IPS-18c (cell line): Measurements from ENCODE around the gene BCOR.
A peak's percentile ranks its signal among the peaks of the same experiment; 100 is the strongest.

ENCODE experiments used
- H3K4me3 ChIP-seq: 2 replicates; pipeline ENCODE4 v1.7.0; 2013; ENCODE audit warnings: low read depth, mild to moderate bottlenecking, low read length, moderate library complexity; ENCODE audit not compliant: insufficient read depth
- H3K9me3 ChIP-seq: one replicate; pipeline ENCODE4 v1.6.1; 2013; ENCODE audit warnings: mild to moderate bottlenecking, low read length, moderate library complexity; ENCODE audit not compliant: control insufficient read depth, insufficient read depth

Gene BCOR

DNA sequence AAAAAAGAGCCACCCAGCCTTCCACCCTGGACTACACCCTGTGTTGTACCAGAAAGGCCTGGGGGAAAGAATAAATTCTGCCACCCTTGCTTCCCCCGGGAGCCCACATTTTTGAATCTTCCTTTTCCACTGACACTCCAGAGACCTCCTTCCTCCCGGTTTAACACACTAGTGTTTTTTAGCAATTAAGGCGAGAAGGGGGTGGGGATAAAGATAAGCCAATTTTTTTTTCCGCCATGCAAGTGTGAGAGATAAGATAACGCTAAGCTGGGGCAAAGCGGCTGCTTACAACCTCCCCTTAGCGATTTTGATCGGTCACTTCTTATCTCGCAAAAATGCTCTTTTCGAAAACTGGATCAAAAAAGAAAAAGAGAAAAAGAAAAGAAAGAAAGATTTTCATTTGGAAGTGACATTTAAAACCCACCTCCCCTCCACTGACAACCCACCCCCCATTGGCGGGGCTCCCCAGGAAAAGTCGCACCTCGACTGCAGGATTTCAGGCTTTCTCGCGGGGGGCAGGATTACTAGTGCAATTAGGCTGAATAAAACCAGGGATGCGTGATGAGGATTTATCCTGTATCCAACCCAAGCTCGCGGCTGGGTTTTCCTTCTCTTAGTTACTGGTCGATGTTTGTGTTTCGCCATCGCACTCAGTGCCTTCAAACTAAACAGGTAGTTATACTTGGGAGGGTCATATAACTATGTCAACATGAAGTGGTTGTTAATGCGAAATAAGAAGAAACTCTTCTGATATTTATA, 6.0 kb upstream of the BCOR start:
- H3K4me3 ChIP-seq: peak overlapping the region; percentile 24; the same call in 1 of the 2 replicates
- peaks cover 16% of the 10 kb centered on the region for H3K9me3 ChIP-seq

DNA sequence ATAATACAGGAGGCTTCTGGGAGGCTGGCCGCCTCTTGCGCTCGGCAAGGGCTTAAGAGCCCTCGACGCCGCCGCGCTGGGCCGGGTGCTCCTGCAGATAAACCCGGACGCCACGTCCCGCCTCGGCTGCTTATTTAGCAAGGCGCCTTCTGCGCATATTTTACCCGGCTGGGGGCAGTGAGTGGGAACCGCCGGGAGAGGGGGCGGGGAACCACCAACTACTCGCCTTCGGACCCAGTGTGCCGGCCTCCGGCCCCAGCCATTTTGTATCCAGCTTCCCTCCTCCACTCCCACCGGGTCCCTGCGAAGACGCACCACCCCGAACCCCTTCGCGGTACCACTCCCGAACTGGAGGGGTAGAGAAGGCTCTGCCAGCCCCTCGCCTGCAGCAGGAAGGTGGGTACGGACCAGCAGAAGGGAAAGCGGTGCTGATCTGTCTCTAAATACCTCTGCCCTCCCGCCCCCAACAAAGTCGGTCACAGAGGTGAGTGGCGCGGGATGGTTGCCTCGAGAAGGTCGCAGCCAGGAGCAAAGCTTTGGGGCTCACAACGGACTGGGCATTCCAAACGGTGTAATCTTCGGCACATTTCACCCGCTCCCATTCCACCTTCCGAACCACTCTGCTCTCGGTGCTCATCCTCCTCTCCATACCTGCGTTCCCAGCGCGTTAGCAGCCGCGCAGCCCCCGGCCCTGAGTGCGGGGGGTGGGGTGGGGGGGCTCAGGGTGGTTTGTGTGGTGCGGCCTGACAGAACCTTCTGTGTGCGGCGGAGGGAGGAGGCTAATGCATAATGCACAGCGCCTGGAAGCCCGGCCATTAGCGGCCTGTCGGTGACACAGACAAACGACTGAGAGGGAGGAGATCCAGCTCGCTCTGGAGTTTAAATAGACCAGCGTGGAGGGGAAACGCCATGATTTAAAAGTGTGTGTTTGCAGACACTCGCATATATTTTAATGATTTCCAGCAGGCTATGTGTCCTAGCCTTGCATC, 4.9 kb upstream of the BCOR start:
- peak overlapping the region; percentile 34 for H3K4me3 ChIP-seq
- H3K9me3 ChIP-seq: peaks cover 18% of the 10 kb centered on the region

DNA sequence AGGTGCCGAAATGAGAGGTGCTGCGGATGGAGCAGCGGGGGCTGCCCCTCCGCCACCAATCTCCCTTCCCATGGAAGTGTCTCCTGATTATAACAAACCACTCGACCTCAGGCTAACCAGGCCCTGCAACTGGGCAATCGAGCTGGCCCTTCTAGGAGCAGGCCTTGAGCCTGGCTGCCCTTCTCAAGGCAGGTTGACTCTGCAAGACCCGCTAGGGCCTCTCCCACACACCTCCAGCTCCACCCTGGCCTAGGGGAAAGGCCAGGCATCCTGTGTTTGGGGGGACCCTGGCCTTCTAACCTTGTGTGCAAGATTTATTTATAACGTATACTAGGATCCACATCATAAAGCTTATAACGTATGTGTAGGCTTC, 3.7 kb upstream of the BCOR start:
- Histone ChIP-seq H3K4me3 (peak overlapping the region; percentile 28; the same call in 1 of the 2 replicates), H3K9me3 (peaks cover 16% of the 10 kb centered on the region)

DNA sequence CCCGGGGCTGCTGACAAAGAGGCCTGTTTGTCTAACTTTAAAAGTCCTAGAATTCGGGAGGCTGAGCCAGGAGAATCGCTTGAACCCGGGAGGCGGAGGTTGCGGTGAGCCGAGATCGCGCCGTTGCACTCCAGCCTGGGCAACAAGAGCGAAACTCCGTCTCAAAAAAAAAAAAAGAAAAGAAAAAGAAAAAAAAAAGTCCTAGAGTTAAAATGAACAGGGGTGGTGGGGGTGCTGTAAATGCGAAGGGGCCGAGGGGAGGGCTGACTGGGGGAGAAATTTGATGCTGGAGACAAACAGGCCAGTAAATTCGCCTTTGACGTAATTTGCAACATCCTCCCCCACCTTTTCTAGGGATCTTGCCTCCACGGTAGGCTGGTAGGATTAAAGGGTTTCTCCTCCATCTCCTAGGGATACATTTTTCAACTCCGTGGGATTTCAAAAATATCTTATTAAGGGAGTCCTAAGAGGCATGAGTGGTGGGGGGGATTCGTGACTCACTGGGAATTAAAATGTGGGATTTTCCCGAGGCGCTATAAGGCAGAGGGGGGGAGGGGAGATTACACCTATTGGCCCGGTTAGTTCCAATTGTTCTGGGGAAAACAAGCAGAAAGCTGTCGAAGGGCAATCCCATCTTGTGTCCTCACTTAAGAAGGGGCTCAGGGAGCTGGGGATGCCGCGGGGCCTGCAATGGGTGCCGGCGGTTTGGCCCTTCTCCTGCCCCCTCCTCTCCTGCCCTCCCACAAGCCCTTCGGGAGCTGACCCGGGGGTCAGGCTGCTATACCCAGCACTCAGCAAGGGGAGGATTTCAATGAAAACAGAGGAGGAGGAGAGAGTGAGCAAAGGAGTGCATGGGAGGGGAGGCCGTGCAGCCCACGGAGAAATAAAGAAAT, 3.0 kb upstream of the BCOR start:
- Histone ChIP-seq H3K4me3 (peak overlapping the region; percentile 28; the same call in 1 of the 2 replicates), H3K9me3 (peaks cover 14% of the 10 kb centered on the region)

DNA sequence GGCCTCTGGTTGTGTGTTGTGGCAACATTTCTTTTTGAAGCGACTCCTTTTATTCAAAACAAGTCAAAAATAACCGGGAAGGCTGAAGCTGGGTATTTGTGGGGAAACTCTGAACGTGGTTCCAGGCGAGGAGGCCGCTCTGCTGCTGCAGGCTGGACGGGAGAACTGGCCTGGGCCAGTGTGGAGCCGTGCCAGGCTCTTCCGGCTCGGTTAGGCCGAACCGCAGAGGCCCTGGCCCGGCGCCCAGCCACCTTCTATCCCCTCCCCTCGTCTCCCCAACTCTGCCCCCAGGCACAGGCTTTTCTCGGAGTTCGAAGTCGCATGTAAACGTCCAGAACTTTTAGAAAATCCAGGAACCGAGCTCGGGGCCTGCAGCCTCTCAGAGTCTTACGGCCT, 2.4 kb upstream of the BCOR start:
- no peak overlapping the region; the same call in 1 of the 2 replicates for H3K4me3 ChIP-seq
- H3K9me3 ChIP-seq: peaks cover 13% of the 10 kb centered on the region

DNA sequence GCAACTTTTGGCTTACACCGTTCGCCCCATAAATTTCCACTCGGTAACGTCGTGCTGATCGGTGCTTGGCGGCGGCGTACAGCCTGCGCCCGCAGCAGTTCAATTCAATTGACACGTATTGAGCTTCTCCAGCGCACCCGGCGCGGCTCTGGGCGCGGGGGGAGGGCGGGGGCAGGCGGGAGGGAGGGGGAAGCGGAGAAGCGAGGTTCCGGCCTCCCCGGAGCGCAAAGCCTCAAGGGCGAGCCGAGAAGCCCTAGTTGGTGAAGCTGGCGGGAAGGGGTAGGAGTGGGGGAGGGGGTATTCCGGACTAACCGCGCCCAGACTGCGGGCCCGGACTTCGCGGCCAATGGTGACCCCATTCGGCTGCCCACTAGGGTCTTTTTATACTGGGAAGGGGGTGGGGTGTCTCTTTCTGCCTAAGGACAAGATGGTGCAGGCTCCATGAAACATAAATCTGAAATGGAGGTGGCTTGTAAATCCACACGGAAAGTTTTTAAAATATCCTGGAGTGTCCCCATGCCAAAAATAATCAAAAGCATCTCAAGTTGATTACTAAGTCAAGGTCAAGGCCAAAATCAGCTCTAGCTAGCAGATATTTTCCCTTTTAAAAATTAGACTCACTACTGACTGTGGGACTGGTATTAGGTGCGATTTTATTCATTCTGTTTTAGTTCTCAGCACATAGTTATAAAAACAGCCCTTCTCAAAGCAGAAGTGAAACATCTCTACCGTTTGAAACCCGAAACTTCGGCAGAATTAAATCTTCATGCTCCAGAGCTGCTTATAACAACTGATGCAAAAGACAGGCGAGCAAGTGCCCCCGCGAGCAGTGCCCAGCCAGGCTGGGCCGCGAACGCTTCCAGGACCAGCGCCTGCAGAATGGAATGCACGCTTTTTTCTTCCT, 1.5 kb upstream of the BCOR start:
- peaks cover 16% of the 10 kb centered on the region for H3K9me3 ChIP-seq
- peak overlapping the region; percentile 46 for H3K4me3 ChIP-seq

DNA sequence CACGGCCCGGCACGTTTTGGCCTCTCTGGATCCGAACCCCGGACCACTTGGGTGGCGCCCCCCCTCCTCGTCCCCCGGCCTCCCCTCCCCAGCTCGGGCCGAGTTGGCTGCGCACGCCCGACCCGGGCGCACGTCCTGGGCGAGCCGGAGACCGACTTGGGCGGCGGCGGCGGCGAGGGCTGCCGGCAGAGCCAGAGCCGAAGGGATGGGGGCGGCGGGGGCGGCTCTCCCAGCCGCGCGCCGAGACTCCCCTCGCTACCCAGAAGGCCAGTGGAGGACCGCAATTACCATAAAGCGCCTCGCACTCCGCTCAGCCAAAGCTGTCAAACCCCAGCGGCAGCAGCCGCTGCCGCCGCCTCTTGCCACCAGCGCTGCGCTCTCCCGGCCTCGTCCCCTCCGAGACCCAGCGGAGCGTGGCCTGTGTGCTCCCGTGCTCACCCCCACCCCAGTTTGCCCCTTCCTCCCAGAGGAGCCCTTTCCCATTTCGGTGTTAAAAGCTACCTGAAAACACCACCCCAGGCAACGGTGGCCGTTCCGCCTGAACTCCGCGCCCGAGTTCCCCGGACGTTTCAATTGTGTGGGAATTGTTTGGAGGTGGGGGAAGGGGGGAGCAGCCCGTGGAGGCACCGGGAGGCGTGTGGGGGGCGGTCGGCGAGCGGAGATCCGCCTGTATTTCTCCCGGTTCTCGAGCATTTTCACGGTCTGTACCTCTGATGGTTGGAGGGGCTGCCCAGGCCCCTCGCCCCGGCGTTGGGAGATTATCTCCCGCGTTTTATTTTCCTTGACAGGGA, 701 bp upstream of the BCOR start:
- H3K9me3 ChIP-seq: peaks cover 14% of the 10 kb centered on the region
- H3K4me3 ChIP-seq: peak overlapping the region; percentile 46

DNA sequence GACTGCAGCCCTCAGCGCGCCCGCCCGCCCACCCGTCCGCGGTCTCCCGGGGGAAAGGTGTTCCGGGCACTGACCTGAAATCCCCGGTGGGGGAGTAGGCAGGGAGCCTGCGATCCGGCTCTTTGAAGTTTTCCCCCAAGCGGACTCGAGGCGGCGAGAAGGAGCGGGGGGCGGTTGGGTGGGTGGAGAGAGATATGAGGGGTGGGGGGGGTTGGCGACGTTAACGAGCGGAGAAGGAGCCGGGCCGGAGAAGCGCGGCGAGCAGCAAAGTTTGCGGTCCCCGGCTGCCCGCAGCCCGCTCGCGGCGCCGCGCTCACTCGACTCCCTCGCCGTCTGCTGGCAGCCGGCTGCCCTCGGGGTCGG, 636 bp downstream of the BCOR start:
- Histone ChIP-seq H3K4me3 (peak overlapping the region; percentile 57), H3K9me3 (peaks cover 20% of the 10 kb centered on the region)

DNA sequence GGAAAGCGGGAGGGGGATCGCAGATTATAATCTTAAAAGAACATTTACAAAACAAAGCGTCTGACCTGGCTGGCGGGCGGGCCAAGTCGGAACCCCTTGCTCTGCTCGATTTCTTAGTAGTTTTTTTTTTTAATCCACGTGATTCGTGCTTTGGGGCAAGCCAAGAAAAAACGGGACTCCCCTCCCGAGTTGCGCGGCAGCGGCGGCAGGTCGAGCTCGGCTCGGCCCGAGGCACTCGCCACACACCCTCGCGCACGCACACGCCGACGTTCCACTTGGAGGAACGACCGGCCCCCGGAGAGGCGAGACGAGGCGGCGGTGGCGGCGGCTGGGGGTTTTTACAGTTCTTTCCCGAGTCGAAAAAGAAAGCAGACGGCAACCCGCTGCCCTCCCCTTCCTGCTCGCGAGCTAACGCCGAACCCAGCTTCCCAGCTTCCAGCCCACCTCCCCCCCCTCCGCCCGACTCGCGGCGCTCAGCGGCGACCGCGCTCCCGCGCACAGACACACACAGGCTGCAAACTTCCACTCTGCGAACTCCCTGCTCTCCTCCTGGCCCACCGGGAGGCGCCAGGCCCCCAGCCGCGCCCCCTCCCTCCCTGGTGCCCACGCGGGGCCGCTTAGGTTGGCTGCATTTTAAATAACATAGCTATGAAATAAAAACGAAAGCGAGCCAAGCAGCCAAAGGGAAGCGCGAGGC, 1.2 kb downstream of the BCOR start:
- peaks cover 24% of the 10 kb centered on the region for H3K9me3 ChIP-seq
- H3K4me3 ChIP-seq: peak overlapping the region; percentile 55

DNA sequence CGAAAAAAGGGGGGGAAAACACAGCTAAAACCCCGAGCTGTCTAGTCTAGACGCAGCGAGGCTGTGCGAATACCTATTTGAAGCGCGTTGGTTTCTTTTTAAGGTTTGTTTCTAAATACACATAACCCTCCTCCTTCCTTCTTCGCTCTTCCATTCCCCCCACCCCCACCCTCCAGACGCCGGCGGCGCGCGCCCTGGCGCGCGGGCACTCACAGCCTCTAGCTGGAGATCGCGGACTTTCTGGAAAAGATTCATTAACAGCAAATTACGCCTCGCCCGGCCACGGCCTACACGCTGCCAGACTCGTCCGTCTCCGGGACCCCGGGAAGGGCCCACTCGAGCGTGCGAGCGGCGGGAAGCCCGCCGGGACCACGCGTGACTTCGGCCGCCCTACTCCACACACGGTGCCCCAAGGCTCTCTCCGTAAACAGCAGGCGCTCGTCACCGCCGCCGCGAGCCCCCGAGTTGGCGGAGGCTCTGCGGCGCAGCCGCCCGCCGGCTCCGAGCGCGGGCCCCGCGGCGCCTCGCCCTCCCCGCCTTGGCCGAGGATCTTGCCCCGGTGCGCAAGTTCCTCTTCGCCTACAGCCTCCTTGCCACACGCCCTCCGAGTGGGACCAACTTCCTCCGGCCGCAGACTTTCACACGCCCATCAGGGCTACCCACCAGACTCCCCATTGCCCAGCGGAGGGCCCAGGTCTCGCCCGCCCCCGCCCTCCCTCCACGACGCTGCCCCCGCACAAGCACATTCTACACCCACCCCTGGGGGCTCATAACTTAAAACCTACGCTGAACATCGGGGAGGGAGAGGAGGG, 2.0 kb downstream of the BCOR start:
- peaks cover 22% of the 10 kb centered on the region for H3K9me3 ChIP-seq
- H3K4me3 ChIP-seq: peak overlapping the region; percentile 55

DNA sequence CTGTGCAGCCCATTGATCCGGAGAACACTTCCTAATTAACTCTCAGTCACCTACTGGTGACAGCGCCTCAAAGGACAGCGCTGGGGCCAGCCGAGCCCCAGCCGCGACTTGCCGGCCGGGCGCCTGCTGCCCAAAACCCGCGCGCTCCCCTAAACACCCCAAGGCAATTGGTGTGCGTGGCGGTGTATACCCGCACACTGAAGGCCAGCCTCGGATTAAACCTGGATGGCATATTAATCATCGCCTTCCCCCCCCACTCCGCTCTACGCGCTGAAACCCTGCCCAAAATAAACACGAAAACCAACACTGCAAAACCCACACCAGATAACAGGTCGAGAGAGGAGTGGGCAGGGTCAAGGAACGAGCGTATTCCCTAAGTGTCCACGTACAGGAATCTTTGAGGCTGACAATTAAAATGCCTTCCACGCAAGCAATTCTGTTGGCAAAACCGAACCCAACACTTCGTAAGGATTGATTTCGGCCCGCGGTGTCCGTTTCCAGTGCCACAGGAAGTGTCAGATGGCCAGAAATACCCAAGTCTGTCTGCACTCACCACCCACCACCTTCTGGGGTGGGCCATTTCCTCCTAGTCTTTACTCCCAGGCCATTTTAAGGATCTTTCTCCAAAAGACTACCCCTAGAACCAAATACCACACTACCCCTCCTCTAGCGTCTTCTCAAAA, 2.7 kb downstream of the BCOR start:
- H3K9me3 ChIP-seq: peaks cover 22% of the 10 kb centered on the region
- H3K4me3 ChIP-seq: peak overlapping the region; percentile 55

DNA sequence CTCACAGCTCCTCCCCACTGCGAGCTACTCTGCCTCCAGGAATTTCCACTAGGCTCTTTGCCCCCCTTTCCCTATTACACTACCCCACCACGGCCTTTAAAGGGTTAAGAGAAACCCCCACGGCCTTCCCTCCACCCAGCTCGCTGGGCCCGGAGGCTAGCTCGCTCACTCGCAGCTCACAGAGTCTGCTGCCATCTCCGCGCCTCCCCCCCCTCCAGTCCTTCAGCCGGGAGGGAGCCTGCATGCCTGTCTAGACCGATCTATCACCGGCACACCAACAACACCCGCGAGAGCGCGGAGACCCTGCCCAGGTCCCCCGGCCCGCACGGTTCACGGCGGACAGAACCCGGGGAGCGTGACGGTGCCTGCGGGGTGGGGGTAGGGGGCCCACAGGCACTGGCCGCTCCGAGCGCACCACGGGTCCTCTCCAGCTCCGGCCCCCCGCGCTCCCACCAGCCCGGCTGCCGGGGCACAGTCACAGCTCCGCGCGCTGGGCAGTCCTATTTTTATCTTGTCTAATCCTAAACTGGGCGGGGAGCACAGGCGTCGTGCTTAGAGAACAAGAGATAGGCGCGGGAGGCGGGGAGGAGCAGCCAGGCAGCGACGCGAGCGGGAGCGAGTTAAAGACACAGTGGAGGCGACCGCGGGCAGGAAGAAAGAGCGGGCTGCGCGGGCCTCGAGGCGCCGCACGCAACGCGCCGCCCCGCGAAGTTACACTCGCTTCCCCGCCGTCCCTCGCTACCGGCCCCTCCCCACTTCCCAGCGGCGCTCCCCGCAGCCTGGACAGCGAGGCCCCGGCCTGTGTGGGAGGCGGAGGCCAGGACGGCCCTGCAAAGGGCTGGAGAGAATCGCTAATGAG, 3.5 kb downstream of the BCOR start:
- Histone ChIP-seq H3K9me3 (peaks cover 24% of the 10 kb centered on the region), H3K4me3 (peak overlapping the region; percentile 55)

DNA sequence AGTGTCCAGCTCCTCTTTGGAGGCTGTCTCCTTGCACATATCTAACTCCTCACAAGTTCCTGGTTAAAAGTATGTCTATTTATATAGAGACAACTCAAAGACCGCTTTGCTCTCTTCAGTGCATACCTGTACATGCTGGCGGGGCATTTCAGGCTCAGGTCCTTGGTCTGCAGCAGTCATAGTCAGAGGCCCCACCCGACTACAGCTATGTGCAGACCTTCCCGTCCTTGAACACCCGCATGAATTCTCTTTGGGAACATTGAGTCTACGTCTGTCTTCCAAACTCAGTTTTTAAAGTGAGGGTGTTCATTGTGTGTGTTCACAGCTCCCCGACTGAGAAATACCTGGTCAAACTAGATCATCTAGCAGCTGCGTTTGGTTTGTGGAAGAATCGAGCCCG, 4.2 kb downstream of the BCOR start:
- Histone ChIP-seq H3K4me3 (peak overlapping the region; percentile 55; the same call in 1 of the 2 replicates), H3K9me3 (peaks cover 21% of the 10 kb centered on the region)
